ENCODE data around the gene STK24. TPM values are rescaled to one million over a fixed set of nuclear protein-coding genes. Genes with fewer than 3 reads are reported as not detected.

The STK24 gene
- polyA plus RNA-seq, 2 donors = 104 to 122 TPM

DNA sequence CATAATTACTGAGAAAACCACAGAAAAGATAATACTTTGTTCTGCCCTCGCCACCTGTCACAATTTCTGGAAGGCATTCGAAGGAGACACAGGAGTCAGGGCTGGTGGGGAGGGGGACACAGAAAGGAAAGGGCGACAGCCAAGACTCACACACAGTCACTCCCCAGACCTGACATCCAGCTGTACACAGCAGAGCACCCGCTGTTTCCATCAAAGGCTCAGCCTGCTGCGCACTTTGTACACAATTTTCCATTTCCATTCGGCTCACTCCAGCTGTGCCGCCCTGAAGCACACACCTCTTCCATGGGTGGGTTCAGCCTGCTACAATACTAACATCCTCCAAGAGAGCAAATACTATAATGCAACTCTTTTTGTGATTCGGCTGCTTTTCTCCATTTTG, 38.0 kb downstream of the STK24 start:
- 89 to 95% methylated on average over 8 of the region's 8 CpGs for WGBS, 2 donors
- H3K9me3 ChIP-seq (ENCODE audit: control insufficient read depth in 2 of 2, insufficient read depth in 1 of 2, low read depth in 1 of 2, low read length in 1 of 2) = no peaks in the 10 kb centered on the region

GRCh38 chr13:98537740-98538139, 39.2 kb downstream of the STK24 start:
- WGBS, 2 donors = 85 to 92% methylated on average over 6 of the region's 6 CpGs
- Histone ChIP-seq H3K36me3 (ENCODE audit: control insufficient read depth in 2 of 2, insufficient read depth in 2 of 2, low read length in 1 of 2) (peaks cover 2 to 19% of the 10 kb centered on the region in 2 donors), H3K27ac (ENCODE audit: low read depth in 2 of 2, low read length in 1 of 2) (no peak overlapping the region), H3K9me3 (ENCODE audit: control insufficient read depth in 2 of 2, insufficient read depth in 1 of 2, low read depth in 1 of 2, low read length in 1 of 2) (no peaks in the 10 kb centered on the region), H3K4me3 (ENCODE audit: low read depth in 1 of 2, low read length in 2 of 2) (no peak overlapping the region), H3K4me1 (ENCODE audit: control insufficient read depth in 2 of 2, insufficient read depth in 2 of 2, low read length in 1 of 2) (peaks cover 19 to 29% of the 10 kb centered on the region in 2 donors), H3K27me3 (ENCODE audit: control insufficient read depth in 1 of 2, insufficient read depth in 2 of 2, low read length in 2 of 2) (no peaks in the 10 kb centered on the region)

More for the DNA sequence above, 38.0 kb downstream of the STK24 start:
- Histone ChIP-seq H3K36me3 (ENCODE audit: control insufficient read depth in 2 of 2, insufficient read depth in 2 of 2, low read length in 1 of 2) (peaks cover 2 to 16% of the 10 kb centered on the region in 2 donors), H3K27me3 (ENCODE audit: control insufficient read depth in 1 of 2, insufficient read depth in 2 of 2, low read length in 2 of 2) (no peaks in the 10 kb centered on the region), H3K4me3 (ENCODE audit: low read depth in 1 of 2, low read length in 2 of 2) (no peak overlapping the region), H3K27ac (ENCODE audit: low read depth in 2 of 2, low read length in 1 of 2) (no peak overlapping the region), H3K4me1 (ENCODE audit: control insufficient read depth in 2 of 2, insufficient read depth in 2 of 2, low read length in 1 of 2) (peaks cover 21 to 29% of the 10 kb centered on the region in 2 donors)

DNA sequence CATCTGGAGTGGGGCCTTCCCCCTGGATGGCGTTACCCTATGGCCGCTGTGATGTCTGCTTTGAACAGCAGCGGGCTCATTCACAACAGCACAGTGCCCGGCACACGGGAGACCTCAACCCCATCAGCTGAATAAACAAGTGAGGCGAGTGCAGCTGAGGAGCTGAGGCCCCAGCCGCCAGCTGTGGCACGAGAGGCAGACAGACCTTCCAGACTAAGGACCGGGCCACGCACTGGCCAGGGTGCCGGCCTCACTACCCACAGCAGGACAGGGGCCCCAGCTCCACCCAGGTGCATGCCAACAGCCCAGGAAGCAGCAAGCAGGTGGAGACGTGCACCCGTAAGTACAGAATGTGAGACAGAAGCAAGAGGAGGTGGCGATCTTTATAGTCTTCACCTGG, 39.6 kb downstream of the STK24 start:
- Histone ChIP-seq H3K4me1 (ENCODE audit: control insufficient read depth in 2 of 2, insufficient read depth in 2 of 2, low read length in 1 of 2) (peaks cover 17 to 29% of the 10 kb centered on the region in 2 donors), H3K9me3 (ENCODE audit: control insufficient read depth in 2 of 2, insufficient read depth in 1 of 2, low read depth in 1 of 2, low read length in 1 of 2) (no peaks in the 10 kb centered on the region), H3K4me3 (ENCODE audit: low read depth in 1 of 2, low read length in 2 of 2) (no peak overlapping the region), H3K27ac (ENCODE audit: low read depth in 2 of 2, low read length in 1 of 2) (no peak overlapping the region), H3K36me3 (ENCODE audit: control insufficient read depth in 2 of 2, insufficient read depth in 2 of 2, low read length in 1 of 2) (peaks cover 2 to 19% of the 10 kb centered on the region in 2 donors), H3K27me3 (ENCODE audit: control insufficient read depth in 1 of 2, insufficient read depth in 2 of 2, low read length in 2 of 2) (no peaks in the 10 kb centered on the region)
- WGBS, 2 donors = 81 to 90% methylated on average over 14 of the region's 14 CpGs

DNA sequence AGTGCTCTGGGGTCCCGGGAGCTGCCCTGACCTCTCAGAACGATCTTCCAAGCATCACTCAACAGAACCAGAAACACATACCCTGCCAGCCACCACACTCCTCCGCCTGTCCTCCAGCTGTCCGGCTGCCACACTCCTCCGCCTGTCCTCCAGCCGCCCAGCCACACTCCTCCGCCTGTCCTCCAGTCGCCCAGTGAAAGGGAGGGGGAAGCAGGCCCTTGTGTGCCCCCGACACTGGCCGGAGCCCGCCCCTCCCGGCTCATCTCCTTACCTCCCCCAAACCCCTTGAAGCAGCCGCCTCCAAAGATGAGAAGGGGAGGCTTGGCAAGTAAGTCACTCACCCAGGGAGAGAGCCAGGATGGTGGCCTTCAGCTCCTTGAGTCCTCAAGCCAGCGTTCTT, 40.2 kb downstream of the STK24 start:
- WGBS, 2 donors = 79 to 85% methylated on average over 9 to 14 of the region's 14 CpGs
- Histone ChIP-seq H3K4me1 (ENCODE audit: control insufficient read depth in 2 of 2, insufficient read depth in 2 of 2, low read length in 1 of 2) (peaks cover 20 to 29% of the 10 kb centered on the region in 2 donors), H3K36me3 (ENCODE audit: control insufficient read depth in 2 of 2, insufficient read depth in 2 of 2, low read length in 1 of 2) (peaks cover 2 to 19% of the 10 kb centered on the region in 2 donors), H3K27me3 (ENCODE audit: control insufficient read depth in 1 of 2, insufficient read depth in 2 of 2, low read length in 2 of 2) (no peaks in the 10 kb centered on the region), H3K9me3 (ENCODE audit: control insufficient read depth in 2 of 2, insufficient read depth in 1 of 2, low read depth in 1 of 2, low read length in 1 of 2) (no peaks in the 10 kb centered on the region), H3K27ac (ENCODE audit: low read depth in 2 of 2, low read length in 1 of 2) (peak overlapping the region in 1 of 2 donors; percentile 29), H3K4me3 (ENCODE audit: low read depth in 1 of 2, low read length in 2 of 2) (no peak overlapping the region)

- peaks cover 21 to 29% of the 10 kb centered on the region in 2 donors for H3K4me1 ChIP-seq (ENCODE audit: control insufficient read depth in 2 of 2, insufficient read depth in 2 of 2, low read length in 1 of 2)
Measured at GRCh38 chr13:98535501-98536354, 41.2 kb downstream of the STK24 start.

GRCh38 chr13:98534821-98535220, 42.1 kb downstream of the STK24 start:
- Histone ChIP-seq H3K4me3 (ENCODE audit: low read depth in 1 of 2, low read length in 2 of 2) (no peak overlapping the region), H3K27ac (ENCODE audit: low read depth in 2 of 2, low read length in 1 of 2) (no peak overlapping the region), H3K9me3 (ENCODE audit: control insufficient read depth in 2 of 2, insufficient read depth in 1 of 2, low read depth in 1 of 2, low read length in 1 of 2) (no peaks in the 10 kb centered on the region), H3K4me1 (ENCODE audit: control insufficient read depth in 2 of 2, insufficient read depth in 2 of 2, low read length in 1 of 2) (peaks cover 21 to 29% of the 10 kb centered on the region in 2 donors), H3K27me3 (ENCODE audit: control insufficient read depth in 1 of 2, insufficient read depth in 2 of 2, low read length in 2 of 2) (no peaks in the 10 kb centered on the region), H3K36me3 (ENCODE audit: control insufficient read depth in 2 of 2, insufficient read depth in 2 of 2, low read length in 1 of 2) (peaks cover 2 to 19% of the 10 kb centered on the region in 2 donors)
- WGBS, 2 donors = 76 to 78% methylated on average over 7 of the region's 7 CpGs

More at GRCh38 chr13:98535501-98536354, 41.2 kb downstream of the STK24 start:
- WGBS, 2 donors = 51 to 57% methylated on average over 13 of the region's 13 CpGs
- H3K27me3 ChIP-seq (ENCODE audit: control insufficient read depth in 1 of 2, insufficient read depth in 2 of 2, low read length in 2 of 2) = no peaks in the 10 kb centered on the region
- peaks cover 2 to 19% of the 10 kb centered on the region in 2 donors for H3K36me3 ChIP-seq (ENCODE audit: control insufficient read depth in 2 of 2, insufficient read depth in 2 of 2, low read length in 1 of 2)
- no peak overlapping the region for H3K4me3 ChIP-seq (ENCODE audit: low read depth in 1 of 2, low read length in 2 of 2)
- H3K27ac ChIP-seq (ENCODE audit: low read depth in 2 of 2, low read length in 1 of 2) = peak overlapping the region in 1 of 2 donors; percentile 40
- no peaks in the 10 kb centered on the region for H3K9me3 ChIP-seq (ENCODE audit: control insufficient read depth in 2 of 2, insufficient read depth in 1 of 2, low read depth in 1 of 2, low read length in 1 of 2)

DNA sequence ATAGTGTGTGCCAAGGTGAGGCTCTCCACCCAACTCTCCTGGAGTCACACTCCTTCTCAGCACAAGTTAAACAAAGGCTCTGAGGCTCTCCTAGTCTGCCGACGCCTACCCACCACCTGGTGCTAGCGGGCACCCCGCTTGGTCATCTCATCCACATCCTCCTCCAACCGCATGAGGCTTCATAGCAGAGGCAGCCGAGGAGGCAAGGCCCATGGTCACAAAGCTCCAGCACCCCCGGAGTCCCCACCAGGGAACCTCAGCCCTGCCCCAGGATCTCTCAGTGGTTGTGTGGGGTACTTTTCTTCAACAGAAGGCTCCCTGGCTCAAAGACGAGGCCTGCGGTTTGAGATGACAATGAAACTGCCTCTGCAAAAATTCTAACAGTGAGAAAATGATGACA, 43.0 kb downstream of the STK24 start:
- no peaks in the 10 kb centered on the region for H3K27me3 ChIP-seq (ENCODE audit: control insufficient read depth in 1 of 2, insufficient read depth in 2 of 2, low read length in 2 of 2)
- H3K9me3 ChIP-seq (ENCODE audit: control insufficient read depth in 2 of 2, insufficient read depth in 1 of 2, low read depth in 1 of 2, low read length in 1 of 2) = no peaks in the 10 kb centered on the region
- H3K36me3 ChIP-seq (ENCODE audit: control insufficient read depth in 2 of 2, insufficient read depth in 2 of 2, low read length in 1 of 2) = peaks cover 2 to 18% of the 10 kb centered on the region in 2 donors
- H3K4me3 ChIP-seq (ENCODE audit: low read depth in 1 of 2, low read length in 2 of 2) = no peak overlapping the region
- WGBS, 2 donors = 84 to 85% methylated on average over 9 of the region's 9 CpGs
- H3K27ac ChIP-seq (ENCODE audit: low read depth in 2 of 2, low read length in 1 of 2) = peak overlapping the region in 1 of 2 donors; percentile 42
- peaks cover 23 to 33% of the 10 kb centered on the region in 2 donors for H3K4me1 ChIP-seq (ENCODE audit: control insufficient read depth in 2 of 2, insufficient read depth in 2 of 2, low read length in 1 of 2)

DNA sequence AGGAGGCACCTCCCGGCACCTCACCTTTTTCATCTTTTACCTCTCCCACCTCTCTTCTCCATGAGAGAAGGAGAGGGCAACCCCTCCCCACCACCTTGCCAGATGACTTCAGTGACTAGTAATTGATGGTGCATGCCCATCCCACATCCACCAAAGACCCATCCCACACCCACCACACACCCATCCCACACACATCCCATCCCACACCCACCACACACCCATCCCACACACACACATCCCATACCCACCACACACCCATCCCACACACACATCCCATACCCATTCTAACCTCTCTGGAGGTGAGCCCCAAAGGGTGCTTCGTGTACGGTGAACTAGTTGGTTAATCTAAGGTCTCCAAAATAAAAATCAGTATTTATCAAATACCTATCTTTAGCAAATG, 44.7 kb downstream of the STK24 start:
- WGBS, 2 donors = 95 to 96% methylated on average over 3 of the region's 3 CpGs
- Histone ChIP-seq H3K27ac (ENCODE audit: low read depth in 2 of 2, low read length in 1 of 2) (no peak overlapping the region), H3K36me3 (ENCODE audit: control insufficient read depth in 2 of 2, insufficient read depth in 2 of 2, low read length in 1 of 2) (peaks cover 2 to 11% of the 10 kb centered on the region in 2 donors), H3K9me3 (ENCODE audit: control insufficient read depth in 2 of 2, insufficient read depth in 1 of 2, low read depth in 1 of 2, low read length in 1 of 2) (no peaks in the 10 kb centered on the region), H3K4me1 (ENCODE audit: control insufficient read depth in 2 of 2, insufficient read depth in 2 of 2, low read length in 1 of 2) (peaks cover 23 to 31% of the 10 kb centered on the region in 2 donors), H3K27me3 (ENCODE audit: control insufficient read depth in 1 of 2, insufficient read depth in 2 of 2, low read length in 2 of 2) (no peaks in the 10 kb centered on the region), H3K4me3 (ENCODE audit: low read depth in 1 of 2, low read length in 2 of 2) (no peak overlapping the region)

DNA sequence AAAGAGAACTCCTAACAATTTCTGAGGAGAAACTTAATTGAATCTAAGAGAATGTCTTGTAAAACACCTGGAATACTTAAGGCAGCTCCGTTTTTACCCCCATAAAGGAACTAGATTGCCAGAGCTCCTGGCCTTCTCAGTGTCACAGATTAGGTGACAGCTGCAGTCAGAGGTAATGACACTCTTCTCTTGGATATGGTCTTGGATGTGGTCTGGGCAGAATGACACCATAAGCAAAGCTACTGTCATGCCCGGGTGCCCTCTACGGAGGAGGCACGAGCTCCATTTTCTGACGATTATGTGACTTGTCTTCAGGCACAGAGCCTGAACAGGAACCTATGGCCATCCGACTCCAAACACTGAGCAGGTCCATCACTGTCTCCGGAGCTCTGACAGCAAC, 46.7 kb downstream of the STK24 start:
- H3K36me3 ChIP-seq (ENCODE audit: control insufficient read depth in 2 of 2, insufficient read depth in 2 of 2, low read length in 1 of 2) = peaks cover 0 to 4% of the 10 kb centered on the region in 2 donors
- no peak overlapping the region for H3K4me3 ChIP-seq (ENCODE audit: low read depth in 1 of 2, low read length in 2 of 2)
- H3K9me3 ChIP-seq (ENCODE audit: control insufficient read depth in 2 of 2, insufficient read depth in 1 of 2, low read depth in 1 of 2, low read length in 1 of 2) = no peaks in the 10 kb centered on the region
- peaks cover 15 to 20% of the 10 kb centered on the region in 2 donors for H3K4me1 ChIP-seq (ENCODE audit: control insufficient read depth in 2 of 2, insufficient read depth in 2 of 2, low read length in 1 of 2)
- no peaks in the 10 kb centered on the region for H3K27me3 ChIP-seq (ENCODE audit: control insufficient read depth in 1 of 2, insufficient read depth in 2 of 2, low read length in 2 of 2)
- 88 to 89% methylated on average over 7 of the region's 7 CpGs for WGBS, 2 donors
- no peak overlapping the region for H3K27ac ChIP-seq (ENCODE audit: low read depth in 2 of 2, low read length in 1 of 2)
